PC-3 (cell line): ENCODE results near the gene ARID5A. TPM values are rescaled to one million over a fixed set of nuclear protein-coding genes. Genes with fewer than 3 reads are reported as not detected.

ENCODE experiments used
- ATAC-seq: fragments of 200-7000 bp; cut with Tn5 transposase; 2 replicates; pipeline ENCODE4 v1.9.1; 2020; ENCODE audit warnings: mild to moderate bottlenecking, moderate library complexity
- BruUV-seq: library from RNA; stranded (reverse); fragments of 400-500 nt; replicated peaks from 2 replicates; lab custom pipeline; 2021; lab: Mats Ljungman, UMichigan
- CTCF ChIA-PET: fragments of 300-600 bp; sonication (Branson Sonifier 250); formaldehyde crosslinking; loops from one replicate; lab custom pipeline; 2022; ENCODE audit warnings: antibody characterized with exemption; lab: Charles Lee
- POLR2A ChIA-PET: fragments of 300-600 bp; sonication (Branson Sonifier 250); formaldehyde crosslinking; loops from one replicate; lab custom pipeline; 2022; ENCODE audit warnings: antibody characterized with exemption; ENCODE audit not compliant: unreplicated experiment; lab: Charles Lee
- DNase-seq: peaks from one replicate; pipeline ENCODE4 v3.0.0-alpha.2; 2015
- H2AFZ ChIP-seq: fragments of 300-600 bp; sonication (generic); 2 replicates; pipeline ENCODE4 v1.6.0; 2016; ENCODE audit warnings: antibody characterized with exemption, low read length
- H3F3A ChIP-seq: fragments of 300-600 bp; sonication (generic); one replicate; pipeline ENCODE4 v1.6.0; 2017; ENCODE audit warnings: antibody characterized with exemption, low read length, control low read depth, mild to moderate bottlenecking; ENCODE audit not compliant: unreplicated experiment
- H3K27ac ChIP-seq: fragments of 300-600 bp; sonication (generic); 2 replicates; pipeline ENCODE4 v1.5.1; 2016; ENCODE audit warnings: mild to moderate bottlenecking, low read length
- H3K27me3 ChIP-seq: fragments of 300-600 bp; sonication (generic); 2 replicates; pipeline ENCODE4 v1.6.1; 2016; ENCODE audit warnings: low read length, mixed read lengths
- H3K36me3 ChIP-seq: fragments of 300-600 bp; sonication (generic); 2 replicates; pipeline ENCODE4 v1.6.1; 2016; ENCODE audit warnings: low read depth, mixed run types, low read length, mixed read lengths
- H3K4me1 ChIP-seq: fragments of 300-600 bp; sonication (generic); 2 replicates; pipeline ENCODE4 v1.5.1; 2016; ENCODE audit warnings: low read length; ENCODE audit not compliant: insufficient read depth
- H3K4me2 ChIP-seq: fragments of 300-600 bp; sonication (generic); 2 replicates; pipeline ENCODE4 v1.6.0; 2016; ENCODE audit warnings: low read length
- H3K4me3 ChIP-seq: fragments of 300-600 bp; sonication (generic); 2 replicates; pipeline ENCODE4 v1.5.1; 2016; ENCODE audit warnings: mild to moderate bottlenecking, low read length, mixed read lengths
- H3K79me2 ChIP-seq: fragments of 300-600 bp; sonication (generic); 2 replicates; pipeline ENCODE4 v1.6.1; 2017; ENCODE audit warnings: low read length, mixed read lengths
- H3K9ac ChIP-seq: fragments of 300-600 bp; sonication (generic); 2 replicates; pipeline ENCODE4 v1.6.0; 2016; ENCODE audit warnings: mild to moderate bottlenecking, low read length
- H3K9me2 ChIP-seq: fragments of 300-600 bp; sonication (generic); replicated peaks from 2 replicates; pipeline ENCODE4 v1.6.1; 2016; ENCODE audit warnings: mixed run types, low read length, mixed read lengths
- H3K9me3 ChIP-seq: fragments of 300-600 bp; sonication (generic); 2 replicates; pipeline ENCODE4 v1.6.1; 2016; ENCODE audit warnings: low read length, mixed read lengths
- H4K20me1 ChIP-seq: fragments of 300-600 bp; sonication (generic); 2 replicates; pipeline ENCODE4 v1.6.1; 2016; ENCODE audit warnings: low read length, mixed read lengths
- CTCF ChIP-seq: fragments of 300-600 bp; sonication (generic); conservative IDR thresholded peaks from 2 replicates; pipeline ENCODE4 v1.5.1; 2017; ENCODE audit warnings: antibody characterized with exemption, low read depth, mild to moderate bottlenecking, low read length
- EZH2 ChIP-seq: fragments of 300-600 bp; sonication (generic); IDR thresholded peaks from one replicate; pipeline ENCODE4 v1.6.1; 2017; ENCODE audit warnings: antibody characterized with exemption, mild to moderate bottlenecking, low read length; ENCODE audit not compliant: unreplicated experiment
- EZH2phosphoT487 ChIP-seq: fragments of 300-600 bp; sonication (generic); IDR thresholded peaks from 2 replicates; pipeline ENCODE4 v1.6.1; 2018; ENCODE audit warnings: mild to moderate bottlenecking, antibody characterized with exemption, low read length, borderline replicate concordance
- intact Hi-C: fragments of 100-400 bp; cut with micrococcal nuclease; formaldehyde crosslinking; loops from 2 replicates; pipeline ENCODE4 v1.9.0; 2023
- total RNA-seq: library from RNA; depleted of rRNA; stranded (reverse); fragments of >200 nt; gene quantifications from 2 replicates; pipeline ENCODE4 v1.2.3, GENCODE V29; 2014

Gene ARID5A
- total RNA-seq, 1 experiment from 2014 or later, result 8.2 TPM

- H3K27ac ChIP-seq, result no peak overlapping the region
- no peak for TF ChIP-seq CTCF
- TF ChIP-seq EZH2, result no peak
- no peak for TF ChIP-seq EZH2phosphoT487
- no peak overlapping the region for H3K9ac ChIP-seq
- H3K79me2 ChIP-seq, result no peaks in the 10 kb centered on the region
- no TSS peak for BruUV-seq
- ChIA-PET CTCF (no interaction called here), POLR2A (no interaction called here)
- no peak overlapping the region for H3K4me3 ChIP-seq
- H3K9me2 ChIP-seq, result no peaks in the 10 kb centered on the region
- no peaks in the 10 kb centered on the region for H3F3A ChIP-seq
- H3K4me1 ChIP-seq, result no peaks in the 10 kb centered on the region
- no peaks in the 10 kb centered on the region for H3K9me3 ChIP-seq
- intact Hi-C loops, result no loop called here
- no peaks in the 10 kb centered on the region; the same call in 1 of the 2 replicates for H3K36me3 ChIP-seq
- H3K4me2 ChIP-seq, result no peak overlapping the region
- no peaks in the 10 kb centered on the region for H3K27me3 ChIP-seq
- H4K20me1 ChIP-seq, result no peaks in the 10 kb centered on the region
- ATAC-seq (no peak), DNase-seq (no peak)
- H2AFZ ChIP-seq, result no peak overlapping the region
Observed at GRCh38 chr2:96547731-96548171, 11.2 kb downstream of the ARID5A start.

- BruUV-seq, result no TSS peak
- intact Hi-C loops, result no loop called here
Observed at GRCh38 chr2:96548558-96549465, 12.3 kb downstream of the ARID5A start.

More at GRCh38 chr2:96548558-96549465, 12.3 kb downstream of the ARID5A start:
- CTCF ChIA-PET, result no interaction called here
- no peaks in the 10 kb centered on the region for H3K9me2 ChIP-seq
- no peaks in the 10 kb centered on the region for H3K9me3 ChIP-seq
- no peaks in the 10 kb centered on the region for H3F3A ChIP-seq
- H4K20me1 ChIP-seq, result no peaks in the 10 kb centered on the region
- no peak overlapping the region for H3K4me2 ChIP-seq
- H2AFZ ChIP-seq, result no peak overlapping the region
- H3K36me3 ChIP-seq, result no peaks in the 10 kb centered on the region; the same call in 1 of the 2 replicates
- POLR2A ChIA-PET, result no interaction called here
- ATAC-seq (no peak), DNase-seq (no peak)
- no peaks in the 10 kb centered on the region for H3K4me1 ChIP-seq
- no peaks in the 10 kb centered on the region for H3K79me2 ChIP-seq
- TF ChIP-seq EZH2phosphoT487 (no peak), EZH2 (no peak), CTCF (no peak)
- no peak overlapping the region for H3K4me3 ChIP-seq
- no peak overlapping the region for H3K27ac ChIP-seq
- H3K27me3 ChIP-seq, result no peaks in the 10 kb centered on the region
- no peak overlapping the region for H3K9ac ChIP-seq
